NCI-H1694 (cell line): Measurements from ENCODE around the gene CACNA1C.
A peak's percentile ranks its signal among the peaks of the same experiment; 100 is the strongest.

ENCODE experiments used
- DNase-seq: peaks from one replicate; lab custom pipeline; 2025; lab: John Stamatoyannopoulos, UW

CACNA1C gene

GRCh38 chr12:2283480-2283879 lies 230.7 kb downstream of the CACNA1C start:
- no peak for DNase-seq

DNA sequence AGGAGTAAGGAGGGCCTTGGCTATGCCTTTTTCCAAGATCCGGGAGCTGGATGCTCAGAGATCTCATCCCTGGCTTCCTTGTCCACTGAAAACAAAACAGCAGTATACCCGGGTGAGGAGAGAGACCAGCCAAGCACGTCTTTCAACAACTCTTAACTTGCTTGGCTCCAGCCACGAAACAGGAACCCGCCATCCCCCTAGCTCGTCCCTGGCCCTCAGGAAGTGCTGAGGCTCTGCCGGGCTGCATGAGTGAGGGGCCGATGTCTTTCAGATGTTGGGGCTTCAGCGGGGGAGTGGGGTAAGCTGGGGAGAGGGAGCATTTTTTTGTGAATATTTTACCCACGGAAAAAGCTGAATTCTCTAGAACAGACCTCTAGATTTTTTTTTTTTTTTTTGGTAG lies 231.1 kb downstream of the CACNA1C start:
- no peak for DNase-seq

GRCh38 chr12:2284321-2284813 lies 231.6 kb downstream of the CACNA1C start:
- DNase-seq, result no peak

DNA sequence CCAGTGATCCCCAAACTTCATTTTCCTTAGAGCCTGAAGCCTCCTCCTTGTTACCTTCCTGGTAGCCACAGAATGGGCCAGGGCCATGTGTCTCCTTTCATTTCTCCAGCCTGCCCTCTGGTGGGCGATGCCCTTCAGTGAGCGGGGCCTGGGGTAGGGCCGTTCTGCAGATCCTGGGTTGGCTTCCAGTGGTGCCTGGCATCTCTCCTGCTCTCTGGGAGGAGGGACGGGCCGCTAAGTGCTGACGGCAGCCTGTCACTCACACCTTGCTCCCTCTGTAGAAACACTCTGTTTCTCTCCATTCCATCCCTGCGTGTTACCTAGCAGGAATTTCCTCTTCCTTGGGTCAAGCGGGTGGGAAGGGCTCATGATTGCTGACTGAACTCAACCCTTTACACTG lies 232.1 kb downstream of the CACNA1C start:
- DNase-seq, result peak; percentile 93

DNA sequence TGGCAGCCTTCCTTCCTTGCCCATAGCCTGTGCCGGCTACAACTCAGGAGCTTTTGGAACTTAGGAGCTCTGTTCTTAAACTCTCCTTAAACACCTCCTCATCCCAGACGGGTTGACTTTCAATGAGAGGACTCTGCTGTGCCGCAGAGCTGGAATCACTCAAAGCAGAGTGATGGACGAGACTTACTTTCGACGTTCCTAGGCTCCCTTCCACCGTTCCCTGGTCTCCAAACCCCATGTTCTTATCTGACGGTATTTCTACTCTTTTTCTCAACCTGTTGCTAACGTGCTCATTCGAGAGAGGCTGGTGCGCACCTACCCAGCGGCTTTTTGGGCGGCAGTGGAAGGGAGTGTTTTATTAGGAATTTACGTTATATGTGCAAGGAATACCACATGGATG lies 232.7 kb downstream of the CACNA1C start:
- no peak for DNase-seq

DNA sequence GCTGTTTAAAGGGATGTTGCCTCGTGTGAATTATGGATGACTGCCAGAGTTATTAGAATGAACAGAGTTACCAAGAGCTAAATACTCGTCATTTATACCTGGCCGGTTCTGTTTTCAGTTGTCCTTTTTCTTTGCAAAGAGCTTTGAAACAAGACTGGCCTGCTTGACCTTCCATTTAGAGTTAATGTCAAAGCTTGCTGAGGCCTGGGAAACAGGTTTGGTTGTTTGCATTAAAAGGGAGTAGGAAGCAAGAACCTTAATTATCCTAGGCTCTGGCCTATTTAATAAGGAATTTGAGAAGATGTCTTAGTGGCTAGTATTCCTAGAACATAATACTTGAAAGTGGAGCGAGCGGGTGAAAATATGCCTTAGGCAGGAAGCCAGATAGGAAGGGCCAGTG lies 233.3 kb downstream of the CACNA1C start:
- DNase-seq, result no peak

DNA sequence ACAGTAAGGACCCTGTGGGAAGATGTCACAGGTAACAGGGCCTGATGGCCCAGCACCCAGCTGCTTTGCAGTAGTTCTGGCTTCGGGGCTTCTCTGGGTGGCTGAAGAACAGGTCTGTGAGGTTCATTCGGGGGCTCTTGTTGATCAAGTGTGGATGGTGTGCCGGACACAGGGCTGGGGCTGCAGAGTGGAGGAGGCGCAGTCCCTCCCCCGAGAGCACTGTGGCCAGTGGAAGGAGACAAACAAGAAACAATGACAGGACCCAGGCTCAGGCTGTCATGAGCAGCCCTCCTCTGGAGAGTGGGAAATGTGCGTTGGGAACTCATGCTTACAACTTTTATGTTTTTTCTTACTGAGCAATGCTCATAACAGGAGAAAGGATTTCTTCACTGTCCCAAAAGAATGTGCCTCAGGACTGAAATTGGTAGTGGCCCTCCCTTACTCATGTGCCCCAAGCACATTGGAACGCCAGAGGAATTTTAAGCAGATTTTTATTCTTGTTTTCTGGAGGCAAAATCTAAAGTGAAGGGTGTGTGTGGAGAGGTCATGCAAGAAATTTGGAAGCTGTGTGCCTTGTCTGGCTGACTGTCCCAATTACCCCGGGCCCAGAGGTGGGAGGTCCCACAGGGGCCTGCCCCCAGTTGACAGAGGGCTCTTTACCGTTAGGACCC lies 233.8 kb downstream of the CACNA1C start:
- DNase-seq, result no peak

DNA sequence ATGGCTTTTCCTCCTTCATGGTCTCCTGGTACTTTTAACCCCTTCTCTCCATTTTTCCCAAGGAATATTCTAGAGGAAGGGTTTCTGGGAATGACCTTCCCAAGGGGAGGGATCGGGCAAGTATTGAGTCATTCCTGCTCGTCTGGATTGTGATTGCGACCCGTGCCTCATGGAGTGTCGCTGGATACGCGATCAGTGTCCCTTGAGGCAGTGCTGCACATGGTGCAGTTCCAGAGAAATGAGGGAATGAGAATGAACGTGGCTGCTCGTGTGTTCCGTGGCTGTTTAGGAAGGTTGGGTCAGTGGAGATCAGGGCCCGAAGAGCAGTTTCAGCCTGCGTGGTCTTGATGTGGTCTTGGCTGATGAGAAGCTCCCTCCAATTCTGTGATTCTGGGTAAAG lies 234.4 kb downstream of the CACNA1C start:
- no peak for DNase-seq

GRCh38 chr12:2287589-2287988 lies 234.8 kb downstream of the CACNA1C start:
- DNase-seq, result no peak

DNA sequence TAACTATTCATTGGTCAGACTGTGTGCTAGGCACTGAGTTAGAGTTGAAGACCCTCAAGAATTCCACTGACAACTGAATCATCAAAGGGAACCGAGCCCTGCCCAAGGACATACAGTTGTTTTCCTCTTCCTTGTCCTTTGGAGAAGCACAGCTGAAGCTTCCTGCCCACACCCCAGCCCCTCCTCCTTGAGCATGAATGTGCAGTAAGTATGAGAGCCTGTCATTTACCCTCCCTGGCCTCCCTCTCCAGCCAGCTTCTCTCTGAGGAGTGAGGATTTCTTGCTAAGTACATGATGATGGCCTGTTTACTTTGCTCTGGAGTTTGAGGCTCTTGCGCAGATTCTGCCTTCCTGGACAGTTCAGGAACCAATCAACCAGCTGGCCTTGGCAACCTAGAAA lies 235.2 kb downstream of the CACNA1C start:
- DNase-seq, result no peak

DNA sequence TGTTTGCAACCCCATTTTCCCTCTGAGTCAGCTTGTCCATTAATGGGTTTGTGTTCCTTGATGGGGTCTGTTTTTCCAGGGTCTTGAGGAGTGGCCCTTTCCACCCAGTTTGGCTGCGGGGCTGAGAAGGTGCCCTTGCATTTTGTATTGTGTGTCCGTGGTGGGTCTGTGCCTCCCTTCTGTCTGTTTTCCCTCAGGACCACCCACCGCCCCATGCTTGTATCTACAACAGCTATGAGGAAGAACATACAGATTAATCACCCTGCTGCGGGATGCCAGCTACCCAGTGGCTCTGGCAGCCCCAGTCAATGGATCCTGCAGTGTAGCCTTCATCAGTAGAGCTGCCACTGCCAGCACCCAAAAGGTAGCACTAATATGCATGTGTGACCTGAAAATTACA lies 235.7 kb downstream of the CACNA1C start:
- no peak for DNase-seq

GRCh38 chr12:2288875-2289274 lies 236.1 kb downstream of the CACNA1C start:
- peak; percentile 68 for DNase-seq

- no peak for DNase-seq
Measured at GRCh38 chr12:2289525-2289924, 236.7 kb downstream of the CACNA1C start.

- no peak for DNase-seq
Measured at GRCh38 chr12:2290091-2290490, 237.3 kb downstream of the CACNA1C start.

GRCh38 chr12:2290516-2291065 lies 237.8 kb downstream of the CACNA1C start:
- no peak for DNase-seq

DNA sequence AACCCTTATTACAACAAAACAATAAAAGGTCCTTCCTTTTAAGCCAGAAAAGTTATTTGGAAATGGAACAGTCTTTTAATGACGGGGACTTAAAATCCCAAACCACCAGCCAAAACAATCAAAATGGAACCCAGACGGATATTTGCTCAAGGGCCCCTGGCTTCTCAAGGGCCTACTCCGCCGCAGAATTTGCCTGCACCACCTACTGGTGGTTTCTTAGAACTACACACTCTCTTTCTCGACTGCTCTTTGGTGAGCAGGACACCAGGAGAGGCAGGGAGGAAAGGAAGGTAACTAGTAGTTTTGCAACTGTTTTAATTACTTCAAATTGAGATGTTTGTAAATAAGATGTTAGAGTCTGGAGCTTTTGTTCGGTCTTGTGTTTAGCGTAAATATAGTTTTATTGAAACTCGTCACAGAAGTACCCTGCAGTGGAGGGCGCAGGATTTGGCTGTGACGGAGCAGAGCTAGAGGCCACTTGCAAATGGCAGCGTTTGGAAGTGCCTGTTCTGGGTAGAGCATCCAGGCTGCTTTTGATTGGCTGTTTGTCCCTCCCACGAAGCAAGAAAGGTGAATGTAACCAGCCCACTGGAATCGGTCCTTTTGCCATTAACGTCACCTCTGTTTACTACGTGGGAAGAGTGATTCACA lies 238.5 kb downstream of the CACNA1C start:
- peak; percentile 41 for DNase-seq

GRCh38 chr12:2291947-2292346 lies 239.2 kb downstream of the CACNA1C start:
- no peak for DNase-seq

DNA sequence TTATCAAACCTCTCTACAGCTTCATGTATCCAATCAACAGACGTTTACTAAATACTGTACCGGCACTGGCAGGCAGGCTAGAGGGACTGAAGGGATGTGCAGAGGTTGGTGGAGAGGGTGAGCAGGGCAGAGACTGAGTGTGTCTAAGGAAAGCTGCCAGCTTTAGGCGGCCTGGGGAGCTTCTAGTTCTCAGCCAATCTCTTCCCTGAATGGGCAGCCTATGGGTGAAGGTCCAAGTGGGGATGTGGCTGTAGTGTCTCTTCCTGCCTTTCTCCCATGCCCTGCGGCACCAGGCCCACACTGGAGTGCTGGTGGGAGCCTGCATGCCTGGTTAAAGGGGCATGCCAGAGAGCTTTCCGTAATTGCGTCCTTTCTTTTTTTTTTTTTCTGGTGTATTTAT lies 239.8 kb downstream of the CACNA1C start:
- no peak for DNase-seq

- DNase-seq, result no peak
Measured at GRCh38 chr12:2294651-2295475, 242.1 kb downstream of the CACNA1C start.

GRCh38 chr12:2295941-2296461 lies 243.2 kb downstream of the CACNA1C start:
- no peak for DNase-seq

- no peak for DNase-seq
Measured at GRCh38 chr12:2297004-2297403, 244.2 kb downstream of the CACNA1C start.

GRCh38 chr12:2297658-2298057 lies 244.9 kb downstream of the CACNA1C start:
- no peak for DNase-seq
